ENCODE measurements around the gene BAHCC1.

DNA sequence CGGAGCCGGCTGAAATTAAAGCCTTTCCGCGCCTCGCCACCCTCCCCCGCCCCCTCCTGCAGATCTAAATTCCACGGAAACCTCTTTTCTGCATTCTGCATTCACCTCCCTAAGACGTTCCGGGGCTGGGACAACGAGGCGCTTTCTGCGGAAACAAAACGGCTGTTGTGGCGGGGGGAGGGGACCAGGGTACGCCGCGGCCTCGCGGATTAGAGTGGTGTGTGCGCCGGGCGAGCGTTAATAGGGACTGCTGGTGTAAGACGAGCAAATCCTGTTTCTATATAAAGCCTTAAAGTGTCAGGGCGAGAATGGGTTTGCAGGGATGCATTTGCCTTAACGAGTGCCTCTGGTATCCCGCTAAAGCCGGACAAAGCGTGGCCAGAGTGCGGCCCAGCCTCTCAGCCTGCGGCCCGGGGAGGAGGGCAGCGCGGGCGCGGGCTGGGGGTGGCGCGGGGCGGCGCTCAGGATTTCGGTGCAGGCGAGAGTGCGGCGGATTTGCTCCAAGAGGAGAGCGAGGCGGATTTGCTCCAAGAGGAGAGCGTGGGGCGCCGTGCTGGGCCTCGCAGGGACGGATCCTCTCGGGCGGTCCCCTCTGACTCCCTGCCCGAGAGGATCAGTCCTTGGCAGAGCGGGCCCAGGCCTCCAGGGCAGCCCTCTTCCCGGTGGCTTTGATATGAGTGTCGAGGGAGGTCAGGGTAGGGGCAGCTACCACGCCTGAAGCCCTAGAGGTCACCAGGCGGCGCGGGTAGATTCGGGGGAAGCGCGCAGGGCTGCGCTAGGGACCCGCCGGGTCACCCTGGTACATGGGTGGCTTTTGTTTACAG is 5.1 kb downstream of the BAHCC1 start:
- TF ChIP-seq, protein P1, sequence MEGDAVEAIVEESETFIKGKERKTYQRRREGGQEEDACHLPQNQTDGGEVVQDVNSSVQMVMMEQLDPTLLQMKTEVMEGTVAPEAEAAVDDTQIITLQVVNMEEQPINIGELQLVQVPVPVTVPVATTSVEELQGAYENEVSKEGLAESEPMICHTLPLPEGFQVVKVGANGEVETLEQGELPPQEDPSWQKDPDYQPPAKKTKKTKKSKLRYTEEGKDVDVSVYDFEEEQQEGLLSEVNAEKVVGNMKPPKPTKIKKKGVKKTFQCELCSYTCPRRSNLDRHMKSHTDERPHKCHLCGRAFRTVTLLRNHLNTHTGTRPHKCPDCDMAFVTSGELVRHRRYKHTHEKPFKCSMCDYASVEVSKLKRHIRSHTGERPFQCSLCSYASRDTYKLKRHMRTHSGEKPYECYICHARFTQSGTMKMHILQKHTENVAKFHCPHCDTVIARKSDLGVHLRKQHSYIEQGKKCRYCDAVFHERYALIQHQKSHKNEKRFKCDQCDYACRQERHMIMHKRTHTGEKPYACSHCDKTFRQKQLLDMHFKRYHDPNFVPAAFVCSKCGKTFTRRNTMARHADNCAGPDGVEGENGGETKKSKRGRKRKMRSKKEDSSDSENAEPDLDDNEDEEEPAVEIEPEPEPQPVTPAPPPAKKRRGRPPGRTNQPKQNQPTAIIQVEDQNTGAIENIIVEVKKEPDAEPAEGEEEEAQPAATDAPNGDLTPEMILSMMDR (IDR thresholded peaks at IDR 0.05; ENCODE audit: low read length): no peak
- no peak for TF ChIP-seq EZH2 (optimal IDR thresholded peaks at IDR 0.05; ENCODE audit: low read depth, low read length)
